Keratinocyte (primary cell): ENCODE results near the gene ATP1A4. TPM values are rescaled to one million over a fixed set of nuclear protein-coding genes. Genes with fewer than 3 reads are reported as not detected.

Experiments used
- DNase-seq: peaks from one replicate; pipeline ENCODE4 v3.0.0-alpha.2; 2011; ENCODE audit warnings: low read depth, missing footprints, low spot score
- FAIRE-seq: peaks from 2 replicates; lab custom pipeline; 2011; peaks lifted over from hg19 to GRCh38; lab: Jason Lieb, UNC
- H2AFZ ChIP-seq: 2 replicates; pipeline ENCODE4 v1.6.0; 2012; ENCODE audit warnings: low read length, control low read depth, inconsistent platforms; ENCODE audit not compliant: control insufficient read depth
- H3K27ac ChIP-seq: 2 replicates; pipeline ENCODE4 v1.5.1; 2011; ENCODE audit warnings: low read length; ENCODE audit not compliant: control insufficient read depth, insufficient read depth
- H3K27me3 ChIP-seq: 3 replicates; pipeline ENCODE4 v1.6.0; 2011; ENCODE audit warnings: low read length; ENCODE audit not compliant: control insufficient read depth, insufficient read depth; ENCODE audit errors: extremely low read depth
- H3K36me3 ChIP-seq, 2 experiments: 2 replicates in 1 of 2; 3 replicates in 1 of 2; pipeline ENCODE4 v1.5.1; 2011; ENCODE audit warnings: low read length in 2 of 2, mild to moderate bottlenecking in 1 of 2; ENCODE audit not compliant: control insufficient read depth in 2 of 2, insufficient read depth in 2 of 2; ENCODE audit errors: extremely low read depth in 1 of 2
- H3K4me1 ChIP-seq: 3 replicates; pipeline ENCODE4 v1.5.1; 2011; ENCODE audit warnings: low read length; ENCODE audit not compliant: control insufficient read depth, insufficient read depth; ENCODE audit errors: extremely low read depth
- H3K4me2 ChIP-seq: 3 replicates; pipeline ENCODE4 v1.6.0; 2011; ENCODE audit warnings: low read depth, low read length; ENCODE audit not compliant: control insufficient read depth, insufficient read depth; ENCODE audit errors: extremely low read depth
- H3K4me3 ChIP-seq, 3 experiments: fragments of 200-600 bp in 1 of 3; sonication (generic) in 1 of 3; 2 replicates in 2 of 3; 3 replicates in 1 of 3; pipeline ENCODE4 v1.5.1; 2011 to 2016; ENCODE audit warnings: low read length in 3 of 3, mild to moderate bottlenecking in 3 of 3, control low read depth in 2 of 3, inconsistent platforms in 1 of 3, low read depth in 1 of 3, mixed read lengths in 1 of 3, mixed run types in 1 of 3, moderate library complexity in 1 of 3; ENCODE audit not compliant: control insufficient read depth in 2 of 3, insufficient read depth in 2 of 3; ENCODE audit errors: extremely low read depth in 1 of 3
- H3K79me2 ChIP-seq: 2 replicates; pipeline ENCODE4 v1.6.0; 2012; ENCODE audit warnings: low read length; ENCODE audit not compliant: control insufficient read depth, insufficient read depth
- H3K9ac ChIP-seq: 3 replicates; pipeline ENCODE4 v1.6.0; 2011; ENCODE audit warnings: low read length; ENCODE audit not compliant: control insufficient read depth, insufficient read depth; ENCODE audit errors: extremely low read depth
- H3K9me1 ChIP-seq: 3 replicates; pipeline ENCODE4 v1.6.0; 2011; ENCODE audit warnings: low read length; ENCODE audit not compliant: control insufficient read depth, insufficient read depth; ENCODE audit errors: extremely low read depth
- H3K9me3 ChIP-seq: 2 replicates; pipeline ENCODE4 v1.5.1; 2012; ENCODE audit warnings: low read depth, low read length; ENCODE audit not compliant: control insufficient read depth
- H4K20me1 ChIP-seq: 3 replicates; pipeline ENCODE4 v1.6.0; 2011; ENCODE audit warnings: low read length; ENCODE audit not compliant: control insufficient read depth, insufficient read depth; ENCODE audit errors: extremely low read depth
- EZH2 ChIP-seq: IDR thresholded peaks from one replicate; pipeline ENCODE4 v1.6.1; 2012; ENCODE audit warnings: inconsistent platforms, mild to moderate bottlenecking, low read length, moderate library complexity
- dilution Hi-C: fragments of 300-500 bp; cut with MboI; formaldehyde crosslinking; loops from one replicate; pipeline ENCODE4 v1.7.0; 2020; ENCODE audit warnings: low sequenced_read_pairs; ENCODE audit not compliant: extremely low pct_ligation_motif_present
- polyA plus RNA-seq, 5 experiments: library from polyadenylated mRNA; depleted of rRNA in 3 of 5; stranded (reverse) in 3 of 5; stranded (forward) in 1 of 5; unstranded in 1 of 5; fragments of >200 nt; gene quantifications; 1 replicate in 1 of 5; 2 replicates in 3 of 5; 3 replicates in 1 of 5; pipeline versions ENCODE4 v1.2.1 to v1.2.3, GENCODE V29; 2011 to 2012; ENCODE audit warnings: missing spikeins in 2 of 5, low read depth in 1 of 5, low replicate concordance in 1 of 5
- TF ChIP-seq, protein P1 (sequence below), 3 experiments: IDR thresholded peaks in 1 of 3; conservative IDR thresholded peaks in 1 of 3; optimal IDR thresholded peaks in 1 of 3; 2 replicates in 2 of 3; 3 replicates in 1 of 3; pipeline versions ENCODE3 to v1.5.1; 2011; ENCODE audit warnings: low read length in 3 of 3, mild to moderate bottlenecking in 3 of 3, moderate library complexity in 2 of 3, control low read depth in 1 of 3, inconsistent platforms in 1 of 3; ENCODE audit not compliant: insufficient read depth in 2 of 3; ENCODE audit errors: extremely low read depth in 1 of 3

The ATP1A4 gene
- polyA plus RNA-seq, 1 donor (not counting 4 experiments of a cell fraction or from before 2014, with no cell fraction given): not detected

- no peak for FAIRE-seq
- TF ChIP-seq EZH2: no peak
- TF ChIP-seq, protein P1, sequence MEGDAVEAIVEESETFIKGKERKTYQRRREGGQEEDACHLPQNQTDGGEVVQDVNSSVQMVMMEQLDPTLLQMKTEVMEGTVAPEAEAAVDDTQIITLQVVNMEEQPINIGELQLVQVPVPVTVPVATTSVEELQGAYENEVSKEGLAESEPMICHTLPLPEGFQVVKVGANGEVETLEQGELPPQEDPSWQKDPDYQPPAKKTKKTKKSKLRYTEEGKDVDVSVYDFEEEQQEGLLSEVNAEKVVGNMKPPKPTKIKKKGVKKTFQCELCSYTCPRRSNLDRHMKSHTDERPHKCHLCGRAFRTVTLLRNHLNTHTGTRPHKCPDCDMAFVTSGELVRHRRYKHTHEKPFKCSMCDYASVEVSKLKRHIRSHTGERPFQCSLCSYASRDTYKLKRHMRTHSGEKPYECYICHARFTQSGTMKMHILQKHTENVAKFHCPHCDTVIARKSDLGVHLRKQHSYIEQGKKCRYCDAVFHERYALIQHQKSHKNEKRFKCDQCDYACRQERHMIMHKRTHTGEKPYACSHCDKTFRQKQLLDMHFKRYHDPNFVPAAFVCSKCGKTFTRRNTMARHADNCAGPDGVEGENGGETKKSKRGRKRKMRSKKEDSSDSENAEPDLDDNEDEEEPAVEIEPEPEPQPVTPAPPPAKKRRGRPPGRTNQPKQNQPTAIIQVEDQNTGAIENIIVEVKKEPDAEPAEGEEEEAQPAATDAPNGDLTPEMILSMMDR (optimal IDR thresholded peaks at IDR 0.05 in 1 of 3, IDR thresholded peaks at IDR 0.05 in 1 of 3, conservative IDR thresholded peaks at IDR 0.05 in 1 of 3; ENCODE audit: extremely low read depth in 1 of 3, insufficient read depth in 2 of 3, low read length in 3 of 3): no peak
- H3K9me3 ChIP-seq: no peaks in the 10 kb centered on the region
These were observed 36.9 kb downstream of the ATP1A4 start for GRCh38 chr1:160188341-160188740.

GRCh38 chr1:160189649-160190625 lies 38.5 kb downstream of the ATP1A4 start, which contains the start of gene CASQ1:
Gene CASQ1, plus strand, starts transcription at chr1:160190575. Its CDS starts 177 bp downstream, at chr1:160190752.
- DNase-seq: no peak
- no peak within 1 kb of the TSS for H3K4me3 ChIP-seq
- no peak within 1 kb of the TSS for H3K27ac ChIP-seq
- H3K9me3 ChIP-seq: no peaks in the 10 kb centered on the region
- H3K4me1 ChIP-seq: no peaks in the 10 kb centered on the region
- TF ChIP-seq EZH2: no peak
- TF ChIP-seq, protein P1 (optimal IDR thresholded peaks at IDR 0.05 in 1 of 3, IDR thresholded peaks at IDR 0.05 in 1 of 3, conservative IDR thresholded peaks at IDR 0.05 in 1 of 3; ENCODE audit: extremely low read depth in 1 of 3, insufficient read depth in 2 of 3, low read length in 3 of 3): no peak
- no peaks in the 10 kb centered on the region for H3K79me2 ChIP-seq
- H4K20me1 ChIP-seq: no peaks in the 10 kb centered on the region
- no peak within 1 kb of the TSS for H3K4me2 ChIP-seq
- no peak within 1 kb of the TSS for H3K9ac ChIP-seq
- peaks cover 13% of the 10 kb centered on the region for H3K27me3 ChIP-seq
- no peak for FAIRE-seq
- H2AFZ ChIP-seq: no peak within 1 kb of the TSS
- dilution Hi-C loops: no loop called here
- H3K36me3 ChIP-seq: no peaks in the 10 kb centered on the region
- H3K9me1 ChIP-seq: no peaks in the 10 kb centered on the region

More at GRCh38 chr1:160188341-160188740, 36.9 kb downstream of the ATP1A4 start:
- no peaks in the 10 kb centered on the region for H3K9me1 ChIP-seq
- H3K79me2 ChIP-seq: no peaks in the 10 kb centered on the region
- no peak overlapping the region for H3K4me2 ChIP-seq
- DNase-seq: no peak
- dilution Hi-C loops: no loop called here
- H3K4me1 ChIP-seq: no peaks in the 10 kb centered on the region
- no peak overlapping the region for H3K4me3 ChIP-seq
- peaks cover 13% of the 10 kb centered on the region for H3K27me3 ChIP-seq
- no peaks in the 10 kb centered on the region for H4K20me1 ChIP-seq
- H3K27ac ChIP-seq: no peak overlapping the region
- H3K36me3 ChIP-seq: no peaks in the 10 kb centered on the region
- H3K9ac ChIP-seq: no peak overlapping the region
- no peak overlapping the region for H2AFZ ChIP-seq
